Type B pancreatic cell (in vitro differentiated cells): ENCODE data around the gene VASN. TPM values are rescaled to one million over a fixed set of nuclear protein-coding genes. Genes with fewer than 3 reads are reported as not detected.

Experiments used
- DNase-seq: peaks from one replicate; pipeline ENCODE4 v3.0.0; 2021; ENCODE audit warnings: mixed read lengths; ENCODE audit not compliant: unreplicated experiment; ENCODE audit errors: extremely low spot score
- H3K27ac Mint-ChIP-seq: 2 replicates; pipeline ENCODE4 v1.8.0; 2021; ENCODE audit warnings: mild to moderate bottlenecking, mixed read lengths
- H3K27me3 Mint-ChIP-seq: 2 replicates; pipeline ENCODE4 v1.8.0; 2021; ENCODE audit warnings: mixed read lengths
- H3K36me3 Mint-ChIP-seq: 2 replicates; pipeline ENCODE4 v1.8.0; 2021; ENCODE audit warnings: mixed read lengths
- H3K4me1 Mint-ChIP-seq: one replicate; pipeline ENCODE4 v1.8.0; 2021; ENCODE audit warnings: mixed read lengths; ENCODE audit not compliant: unreplicated experiment
- H3K4me3 Mint-ChIP-seq: 2 replicates; pipeline ENCODE4 v1.8.0; 2021; ENCODE audit warnings: mild to moderate bottlenecking, mixed read lengths
- H3K9me3 Mint-ChIP-seq: 2 replicates; pipeline ENCODE4 v1.8.0; 2021; ENCODE audit warnings: mixed read lengths
- CTCF ChIP-seq: fragments of 200-600 bp; sonication (generic); conservative IDR thresholded peaks from 2 replicates; pipeline ENCODE4 v1.5.0; 2021; ENCODE audit warnings: antibody characterized with exemption, mild to moderate bottlenecking
- total RNA-seq: library from RNA; stranded (reverse); gene quantifications from 2 replicates; pipeline ENCODE4 v1.2.1, GENCODE V29; 2021; ENCODE audit warnings: low replicate concordance

The VASN gene
- total RNA-seq, 1 donor from 2014 or later = 29.0 TPM

DNA sequence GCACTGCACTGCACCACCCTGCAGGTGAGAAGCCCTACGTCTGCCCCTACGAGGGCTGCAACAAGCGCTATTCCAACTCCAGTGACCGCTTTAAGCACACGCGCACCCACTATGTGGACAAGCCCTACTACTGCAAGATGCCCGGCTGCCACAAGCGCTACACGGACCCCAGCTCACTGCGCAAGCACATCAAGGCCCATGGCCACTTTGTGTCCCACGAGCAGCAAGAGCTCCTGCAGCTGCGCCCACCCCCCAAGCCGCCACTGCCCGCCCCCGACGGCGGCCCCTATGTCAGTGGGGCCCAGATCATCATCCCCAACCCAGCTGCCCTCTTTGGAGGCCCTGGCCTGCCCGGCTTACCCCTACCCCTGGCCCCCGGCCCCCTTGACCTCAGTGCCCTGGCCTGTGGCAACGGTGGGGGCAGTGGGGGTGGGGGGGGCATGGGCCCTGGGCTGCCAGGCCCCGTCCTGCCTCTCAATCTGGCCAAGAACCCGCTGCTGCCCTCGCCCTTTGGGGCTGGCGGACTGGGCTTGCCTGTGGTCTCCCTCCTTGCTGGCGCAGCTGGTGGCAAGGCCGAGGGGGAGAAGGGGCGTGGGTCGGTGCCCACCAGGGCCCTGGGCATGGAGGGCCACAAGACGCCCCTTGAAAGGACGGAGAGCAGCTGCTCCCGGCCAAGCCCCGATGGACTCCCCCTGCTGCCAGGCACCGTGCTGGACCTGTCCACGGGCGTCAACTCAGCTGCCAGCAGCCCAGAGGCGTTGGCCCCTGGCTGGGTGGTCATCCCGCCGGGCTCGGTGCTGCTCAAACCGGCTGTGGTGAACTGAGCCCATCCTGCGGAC is 34.7 kb upstream of the VASN start:
- H3K36me3 Mint-ChIP-seq = no peaks in the 10 kb centered on the region
- H3K9me3 Mint-ChIP-seq = no peaks in the 10 kb centered on the region
- H3K27me3 Mint-ChIP-seq = no peaks in the 10 kb centered on the region
- peaks cover 5% of the 10 kb centered on the region for H3K4me1 Mint-ChIP-seq
- TF ChIP-seq CTCF = no peak
- H3K4me3 Mint-ChIP-seq = no peak overlapping the region
- no peak for DNase-seq
- H3K27ac Mint-ChIP-seq = no peak overlapping the region

DNA sequence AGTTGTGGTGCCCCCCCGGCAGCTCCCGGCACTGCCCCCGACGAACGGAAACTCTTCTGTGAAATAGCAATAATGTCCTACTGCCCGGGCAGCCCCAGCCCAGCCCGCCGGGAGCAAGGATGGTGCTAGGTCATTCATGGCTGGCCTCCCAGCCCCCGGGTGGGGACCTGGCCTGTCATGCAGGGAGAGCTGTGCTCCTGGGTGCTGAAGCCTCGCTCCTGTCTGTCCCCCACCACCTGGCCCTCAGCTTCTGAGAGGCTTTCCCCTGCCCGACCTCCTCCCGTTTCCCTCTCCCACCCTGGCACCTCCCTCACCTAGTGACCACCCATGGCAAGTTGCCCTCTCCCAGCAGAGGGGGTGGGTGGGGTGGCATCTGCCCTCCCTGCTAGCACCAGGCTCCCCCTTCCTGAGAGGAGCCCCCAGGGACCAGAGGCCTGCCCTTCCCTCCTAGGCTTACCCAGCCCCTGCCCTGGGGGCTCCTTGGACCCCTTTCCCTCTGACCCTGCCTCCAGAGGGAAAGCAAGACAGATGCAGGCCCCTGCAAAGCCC is 34.0 kb upstream of the VASN start:
- no peak overlapping the region for H3K27ac Mint-ChIP-seq
- no peak for TF ChIP-seq CTCF
- no peaks in the 10 kb centered on the region for H3K36me3 Mint-ChIP-seq
- H3K4me3 Mint-ChIP-seq = no peak overlapping the region
- DNase-seq = no peak
- no peaks in the 10 kb centered on the region for H3K9me3 Mint-ChIP-seq
- no peaks in the 10 kb centered on the region for H3K27me3 Mint-ChIP-seq
- H3K4me1 Mint-ChIP-seq = peaks cover 5% of the 10 kb centered on the region

GRCh38 chr16:4338125-4338582 is 33.5 kb upstream of the VASN start:
- H3K9me3 Mint-ChIP-seq = no peaks in the 10 kb centered on the region
- H3K4me3 Mint-ChIP-seq = no peak overlapping the region
- no peaks in the 10 kb centered on the region for H3K36me3 Mint-ChIP-seq
- no peak for TF ChIP-seq CTCF
- no peaks in the 10 kb centered on the region for H3K27me3 Mint-ChIP-seq
- peaks cover 5% of the 10 kb centered on the region for H3K4me1 Mint-ChIP-seq
- no peak overlapping the region for H3K27ac Mint-ChIP-seq
- no peak for DNase-seq

DNA sequence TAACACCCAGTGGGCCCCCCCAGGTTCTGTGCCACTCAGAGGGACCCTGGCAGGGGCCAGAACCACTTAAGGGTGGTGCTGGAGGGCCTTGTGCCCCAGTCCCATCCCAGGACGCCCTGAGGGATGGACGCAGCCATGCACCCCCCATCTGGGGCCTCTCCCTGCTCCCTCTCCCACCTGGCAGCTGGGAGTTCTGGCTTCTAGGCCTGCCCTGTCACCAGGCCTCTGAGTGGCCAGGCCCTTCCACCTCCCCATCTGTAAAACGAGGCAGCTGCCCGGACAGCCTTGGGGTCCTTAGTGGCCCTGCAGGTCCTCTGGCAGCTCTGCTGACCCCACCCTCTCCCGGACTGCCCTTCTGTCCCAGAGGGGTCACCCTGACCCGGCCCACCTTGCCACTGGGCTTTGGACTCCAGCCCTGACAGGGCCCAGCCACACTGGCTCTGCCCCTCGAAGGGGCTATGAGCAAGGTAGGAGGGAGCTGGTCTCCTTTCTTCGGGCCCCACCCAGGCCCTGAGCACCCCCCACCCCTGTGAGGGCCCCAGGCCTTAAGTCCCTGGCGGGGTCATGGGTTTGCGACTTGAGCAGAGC is 32.8 kb upstream of the VASN start:
- H3K9me3 Mint-ChIP-seq = no peaks in the 10 kb centered on the region
- H3K27me3 Mint-ChIP-seq = peaks cover 1% of the 10 kb centered on the region
- H3K36me3 Mint-ChIP-seq = no peaks in the 10 kb centered on the region
- no peak overlapping the region for H3K4me3 Mint-ChIP-seq
- H3K4me1 Mint-ChIP-seq = peaks cover 9% of the 10 kb centered on the region
- no peak for TF ChIP-seq CTCF
- DNase-seq = no peak
- H3K27ac Mint-ChIP-seq = no peak overlapping the region

- Mint-ChIP-seq H3K27me3 (peaks cover 2% of the 10 kb centered on the region), H3K9me3 (no peaks in the 10 kb centered on the region), H3K4me3 (no peak overlapping the region), H3K27ac (no peak overlapping the region), H3K36me3 (no peaks in the 10 kb centered on the region), H3K4me1 (peaks cover 9% of the 10 kb centered on the region)
- no peak for TF ChIP-seq CTCF
- DNase-seq = no peak
Observed at GRCh38 chr16:4339455-4339854, 32.2 kb upstream of the VASN start.
